GM12878 (cell line): ENCODE data around the gene PHF11. TPM values are rescaled to one million over a fixed set of nuclear protein-coding genes. Genes with fewer than 3 reads are reported as not detected.
A peak's percentile ranks its signal among the peaks of the same experiment; 100 is the strongest.

Experiments used
- BMI1 ChIP-seq: fragments of 450-650 bp; IDR thresholded peaks from 2 replicates; pipeline ENCODE4 v1.6.1; 2016; ENCODE audit warnings: mild to moderate bottlenecking, moderate library complexity, borderline replicate concordance
- CBFB ChIP-seq: IDR thresholded peaks from 2 replicates; pipeline ENCODE4 v1.6.1; 2016; ENCODE audit warnings: antibody characterized with exemption, low read depth
- CEBPB ChIP-seq, 2 experiments: fragments of 150-350 bp in 1 of 2; IDR thresholded peaks; 2 replicates each; pipeline ENCODE4 v1.6.1; 2012 to 2014; ENCODE audit warnings: low read depth in 2 of 2, low read length in 2 of 2, borderline replicate concordance in 1 of 2, inconsistent platforms in 1 of 2
- CREB1 ChIP-seq: IDR thresholded peaks from 2 replicates; pipeline ENCODE4 v1.6.1; 2012; ENCODE audit warnings: low read depth, mild to moderate bottlenecking, inconsistent platforms
- CREM ChIP-seq: IDR thresholded peaks from 2 replicates; pipeline ENCODE4 v1.6.1; 2014; ENCODE audit warnings: antibody characterized with exemption, low read depth
- FOXM1 ChIP-seq: IDR thresholded peaks from 2 replicates; pipeline ENCODE4 v1.6.1; 2012; ENCODE audit warnings: low read depth, mild to moderate bottlenecking, inconsistent platforms, low read length, moderate library complexity
- GABPA ChIP-seq: IDR thresholded peaks from 2 replicates; pipeline ENCODE4 v1.6.1; 2014; ENCODE audit warnings: antibody characterized with exemption, low read depth, mild to moderate bottlenecking, inconsistent platforms
- IRF4 ChIP-seq: IDR thresholded peaks from 2 replicates; pipeline ENCODE4 v1.6.1; 2011; ENCODE audit warnings: low read depth, low read length
- IRF5 ChIP-seq: fragments of 450-650 bp; IDR thresholded peaks from 2 replicates; pipeline ENCODE4 v1.6.1; 2017; ENCODE audit warnings: borderline replicate concordance
- JUNB ChIP-seq: IDR thresholded peaks from 2 replicates; pipeline ENCODE4 v1.6.1; 2016; ENCODE audit warnings: antibody characterized with exemption, mild to moderate bottlenecking
- JUND ChIP-seq: IDR thresholded peaks from 2 replicates; pipeline ENCODE4 v1.6.1; 2012; ENCODE audit warnings: low read depth, mild to moderate bottlenecking, low read length, improper control_type of control experiment, moderate library complexity
- MEF2A ChIP-seq: IDR thresholded peaks from 2 replicates; pipeline ENCODE4 v1.6.1; 2011; ENCODE audit warnings: low read depth, mild to moderate bottlenecking, low read length, moderate library complexity; ENCODE audit not compliant: insufficient read depth
- MEF2B ChIP-seq: fragments of 450-650 bp; IDR thresholded peaks from 2 replicates; pipeline ENCODE4 v1.6.1; 2018; ENCODE audit warnings: mild to moderate bottlenecking, moderate library complexity; ENCODE audit not compliant: partially characterized antibody, poor library complexity, severe bottlenecking
- MTA2 ChIP-seq: fragments of 450-650 bp; IDR thresholded peaks from 2 replicates; pipeline ENCODE4 v1.6.1; 2016; ENCODE audit warnings: low read depth, mild to moderate bottlenecking, moderate library complexity
- NBN ChIP-seq: fragments of 450-650 bp; IDR thresholded peaks from 2 replicates; pipeline ENCODE4 v1.6.1; 2016
- NFIC ChIP-seq: IDR thresholded peaks from 2 replicates; pipeline ENCODE4 v1.6.1; 2012; ENCODE audit warnings: low read depth, mild to moderate bottlenecking, inconsistent platforms, low read length, moderate library complexity
- NR2F1 ChIP-seq: fragments of 450-650 bp; conservative IDR thresholded peaks from 2 replicates; pipeline ENCODE4 v1.6.1; 2017; ENCODE audit warnings: mild to moderate bottlenecking
- NRF1 ChIP-seq: conservative IDR thresholded peaks from 2 replicates; pipeline ENCODE4 v1.6.1; 2011; ENCODE audit warnings: mild to moderate bottlenecking, low read depth, low read length, improper control_type of control experiment
- PKNOX1 ChIP-seq: fragments of 450-650 bp; IDR thresholded peaks from 2 replicates; pipeline ENCODE4 v1.6.1; 2016; ENCODE audit warnings: mild to moderate bottlenecking
- PML ChIP-seq: IDR thresholded peaks from 2 replicates; pipeline ENCODE4 v1.6.1; 2012; ENCODE audit warnings: low read length, inconsistent platforms
- RUNX3 ChIP-seq: IDR thresholded peaks from 2 replicates; pipeline ENCODE4 v1.6.1; 2012; ENCODE audit warnings: low read length, inconsistent platforms
- SMARCA5 ChIP-seq: fragments of 450-650 bp; IDR thresholded peaks from 2 replicates; pipeline ENCODE4 v1.6.1; 2017; ENCODE audit warnings: mild to moderate bottlenecking
- TBL1XR1 ChIP-seq: IDR thresholded peaks from 2 replicates; pipeline ENCODE4 v1.6.1; 2012; ENCODE audit warnings: low read depth, low read length, improper control_type of control experiment
- TCF7 ChIP-seq: IDR thresholded peaks from 2 replicates; pipeline ENCODE4 v1.6.1; 2014; ENCODE audit warnings: antibody characterized with exemption, borderline replicate concordance
- ZBED1 ChIP-seq: IDR thresholded peaks from 2 replicates; pipeline ENCODE4 v1.6.1; 2016; ENCODE audit warnings: borderline replicate concordance
- ZNF274 ChIP-seq: IDR thresholded peaks from one replicate; pipeline ENCODE4 v1.8.0; 2011; ENCODE audit not compliant: insufficient read length, insufficient read depth
- ZNF592 ChIP-seq: fragments of 450-650 bp; IDR thresholded peaks from 2 replicates; pipeline ENCODE4 v1.6.1; 2017; ENCODE audit warnings: mild to moderate bottlenecking, moderate library complexity
- polyA plus RNA-seq, 11 experiments: library from polyadenylated mRNA; depleted of rRNA in 4 of 11; unstranded in 6 of 11; stranded (reverse) in 5 of 11; fragments of >200 nt; fragmentation: Nextera tagmentation in 4 of 11; fragmentation: Illumina TruSeq in 1 of 11; extraction: Ambion mirVana in 4 of 11; extraction: Trizol in 1 of 11; gene quantifications; 1 replicate in 1 of 11; 2 replicates in 10 of 11; pipeline versions ENCODE4 v1.2.1 to v1.2.3, GENCODE V29; 2011 to 2016; ENCODE audit warnings: inconsistent platforms in 2 of 11, missing spikeins in 2 of 11, low read depth in 1 of 11
- total RNA-seq, 4 experiments: library from RNA; depleted of rRNA in 3 of 4; stranded (reverse); fragments of >200 nt in 3 of 4; fragmentation: Illumina TruSeq in 1 of 4; extraction: Trizol in 1 of 4; gene quantifications; 2 replicates each; pipeline versions ENCODE4 v1.2.1 to v1.2.3, GENCODE V29; 2013 to 2021

Gene PHF11
- total and polyA plus RNA-seq, 10 of the 15 experiments (the other 5 are each of a cell fraction or from before 2014, with no cell fraction given), result 16.9 to 77.3 (median 32.7) TPM

GRCh38 chr13:49454388-49455006 is 41.3 kb upstream of the PHF11 start (continued):
- TF ChIP-seq PKNOX1 (0 out of 2 replicates have a peak, but pooled peaks have one; percentile 10), MEF2B (peak; percentile 83), NFIC (peak; percentile 97), MEF2A (peak; percentile 81), NBN (0 out of 2 replicates have a peak, but pooled peaks have one; percentile 33), JUND (peak; percentile 15; the same call in 1 of the 2 replicates), CREB1 (peak; percentile 78), TCF7 (no peak; the same call in 1 of the 2 replicates), CREM (peak; percentile 67; the same call in 1 of the 2 replicates), IRF5 (no peak), ZNF274 (no peak), CEBPB (IDR thresholded peaks at IDR 0.05; ENCODE audit: borderline replicate concordance in 1 of 2, low read depth in 2 of 2, low read length in 2 of 2) (peak in 1 of 2 experiments; percentile 82; a peak in 1 of 4 replicates), PML (peak; percentile 67; the same call in 1 of the 2 replicates), ZBED1 (peak; percentile 68; the same call in 1 of the 2 replicates), NR2F1 (peak; percentile 35; the same call in 1 of the 2 replicates), NRF1 (no peak), MTA2 (peak; percentile 93), JUNB (peak; percentile 94), RUNX3 (peak; percentile 98), IRF4 (0 out of 2 replicates have a peak, but pooled peaks have one; percentile 56), CBFB (peak; percentile 82), ZNF592 (no peak), TBL1XR1 (peak; percentile 36; the same call in 1 of the 2 replicates), GABPA (peak; percentile 40; the same call in 1 of the 2 replicates), BMI1 (no peak), SMARCA5 (0 out of 2 replicates have a peak, but pooled peaks have one; percentile 55), FOXM1 (peak; percentile 89)
